Loucy (cell line): ENCODE measurements around the gene ARHGAP26.

Source experiments
- H2AFZ ChIP-seq: fragments of 200-600 bp; sonication (generic); 2 replicates; pipeline ENCODE4 v1.6.0; 2016; ENCODE audit warnings: antibody characterized with exemption, mild to moderate bottlenecking, low read length, moderate library complexity
- H3F3A ChIP-seq: fragments of 200-600 bp; 2 replicates; pipeline ENCODE4 v1.6.0; 2016; ENCODE audit warnings: antibody characterized with exemption, low read depth, mild to moderate bottlenecking
- H3K27me3 ChIP-seq: fragments of 200-600 bp; sonication (generic); 2 replicates; pipeline ENCODE4 v1.6.1; 2014; ENCODE audit warnings: low read length, mild to moderate bottlenecking; ENCODE audit not compliant: insufficient read depth, poor library complexity, severe bottlenecking
- H3K36me3 ChIP-seq: fragments of 200-600 bp; sonication (generic); 2 replicates; pipeline ENCODE4 v1.6.1; 2016; ENCODE audit warnings: low read length; ENCODE audit not compliant: insufficient read depth
- H3K4me1 ChIP-seq: fragments of 200-600 bp; sonication (generic); 2 replicates; pipeline ENCODE4 v1.5.1; 2014; ENCODE audit warnings: low read length, mild to moderate bottlenecking; ENCODE audit not compliant: insufficient read depth, poor library complexity, severe bottlenecking
- H3K4me2 ChIP-seq: fragments of 200-600 bp; sonication (generic); 2 replicates; pipeline ENCODE4 v1.6.0; 2014; ENCODE audit warnings: antibody characterized with exemption, low read length, low read depth, mild to moderate bottlenecking; ENCODE audit not compliant: poor library complexity, severe bottlenecking
- H3K4me3 ChIP-seq: fragments of 200-600 bp; sonication (generic); 2 replicates; pipeline ENCODE4 v1.5.1; 2014; ENCODE audit warnings: low read length, mild to moderate bottlenecking, mixed read lengths; ENCODE audit not compliant: poor library complexity, severe bottlenecking
- H3K79me2 ChIP-seq: fragments of 200-600 bp; sonication (generic); 2 replicates; pipeline ENCODE4 v1.6.1; 2014; ENCODE audit warnings: low read length; ENCODE audit not compliant: insufficient read depth
- H3K9ac ChIP-seq: fragments of 200-600 bp; sonication (generic); 2 replicates; pipeline ENCODE4 v1.6.0; 2014; ENCODE audit warnings: mild to moderate bottlenecking, low read depth, low read length, moderate library complexity; ENCODE audit not compliant: poor library complexity, severe bottlenecking
- H3K9me2 ChIP-seq: fragments of 200-600 bp; sonication (generic); replicated peaks from 2 replicates; pipeline ENCODE4 v1.6.1; 2016; ENCODE audit warnings: low read depth, low read length, mixed read lengths
- H3K9me3 ChIP-seq: fragments of 200-600 bp; sonication (generic); 2 replicates; pipeline ENCODE4 v1.6.1; 2014; ENCODE audit warnings: mild to moderate bottlenecking, antibody characterized with exemption, low read length, low read depth; ENCODE audit not compliant: insufficient read depth
- H4K20me1 ChIP-seq: fragments of 200-600 bp; sonication (generic); 2 replicates; pipeline ENCODE4 v1.6.0; 2014; ENCODE audit warnings: antibody characterized with exemption, low read length, mild to moderate bottlenecking; ENCODE audit not compliant: insufficient read depth, poor library complexity, severe bottlenecking
- EZH2phosphoT487 ChIP-seq: fragments of 200-600 bp; IDR thresholded peaks from 2 replicates; pipeline ENCODE4 v1.6.1; 2018; ENCODE audit warnings: antibody characterized with exemption, mild to moderate bottlenecking, moderate library complexity, borderline replicate concordance
- TF ChIP-seq, protein P1 (sequence below): fragments of 200-600 bp; sonication (generic); conservative IDR thresholded peaks from 2 replicates; pipeline ENCODE4 v1.5.1; 2014; ENCODE audit warnings: mild to moderate bottlenecking, antibody characterized with exemption, low read length

Gene ARHGAP26

GRCh38 chr5:143047091-143047490, 276.9 kb downstream of the ARHGAP26 start:
- no peaks in the 10 kb centered on the region for H3K27me3 ChIP-seq

GRCh38 chr5:143050183-143050582, 280.0 kb downstream of the ARHGAP26 start:
- no peak for TF ChIP-seq EZH2phosphoT487
- TF ChIP-seq, protein P1, sequence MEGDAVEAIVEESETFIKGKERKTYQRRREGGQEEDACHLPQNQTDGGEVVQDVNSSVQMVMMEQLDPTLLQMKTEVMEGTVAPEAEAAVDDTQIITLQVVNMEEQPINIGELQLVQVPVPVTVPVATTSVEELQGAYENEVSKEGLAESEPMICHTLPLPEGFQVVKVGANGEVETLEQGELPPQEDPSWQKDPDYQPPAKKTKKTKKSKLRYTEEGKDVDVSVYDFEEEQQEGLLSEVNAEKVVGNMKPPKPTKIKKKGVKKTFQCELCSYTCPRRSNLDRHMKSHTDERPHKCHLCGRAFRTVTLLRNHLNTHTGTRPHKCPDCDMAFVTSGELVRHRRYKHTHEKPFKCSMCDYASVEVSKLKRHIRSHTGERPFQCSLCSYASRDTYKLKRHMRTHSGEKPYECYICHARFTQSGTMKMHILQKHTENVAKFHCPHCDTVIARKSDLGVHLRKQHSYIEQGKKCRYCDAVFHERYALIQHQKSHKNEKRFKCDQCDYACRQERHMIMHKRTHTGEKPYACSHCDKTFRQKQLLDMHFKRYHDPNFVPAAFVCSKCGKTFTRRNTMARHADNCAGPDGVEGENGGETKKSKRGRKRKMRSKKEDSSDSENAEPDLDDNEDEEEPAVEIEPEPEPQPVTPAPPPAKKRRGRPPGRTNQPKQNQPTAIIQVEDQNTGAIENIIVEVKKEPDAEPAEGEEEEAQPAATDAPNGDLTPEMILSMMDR = no peak
- Histone ChIP-seq H3K9me3 (no peaks in the 10 kb centered on the region), H3K4me3 (no peak overlapping the region), H3K36me3 (no peaks in the 10 kb centered on the region), H2AFZ (no peak overlapping the region), H3K9ac (no peak overlapping the region), H3F3A (no peaks in the 10 kb centered on the region), H4K20me1 (no peaks in the 10 kb centered on the region), H3K9me2 (no peaks in the 10 kb centered on the region), H3K79me2 (no peaks in the 10 kb centered on the region), H3K27me3 (no peaks in the 10 kb centered on the region), H3K4me2 (no peak overlapping the region), H3K4me1 (peaks cover 6% of the 10 kb centered on the region)

More at GRCh38 chr5:143047091-143047490, 276.9 kb downstream of the ARHGAP26 start:
- Histone ChIP-seq H4K20me1 (no peaks in the 10 kb centered on the region), H3K9me3 (no peaks in the 10 kb centered on the region), H3K9me2 (no peaks in the 10 kb centered on the region), H3K4me3 (no peak overlapping the region), H3K36me3 (peaks cover 4% of the 10 kb centered on the region), H3K79me2 (no peaks in the 10 kb centered on the region), H3K4me1 (peaks cover 6% of the 10 kb centered on the region), H2AFZ (no peak overlapping the region), H3K9ac (no peak overlapping the region), H3F3A (no peaks in the 10 kb centered on the region), H3K4me2 (no peak overlapping the region)
- no peak for TF ChIP-seq EZH2phosphoT487
- TF ChIP-seq, protein P1 = no peak

DNA sequence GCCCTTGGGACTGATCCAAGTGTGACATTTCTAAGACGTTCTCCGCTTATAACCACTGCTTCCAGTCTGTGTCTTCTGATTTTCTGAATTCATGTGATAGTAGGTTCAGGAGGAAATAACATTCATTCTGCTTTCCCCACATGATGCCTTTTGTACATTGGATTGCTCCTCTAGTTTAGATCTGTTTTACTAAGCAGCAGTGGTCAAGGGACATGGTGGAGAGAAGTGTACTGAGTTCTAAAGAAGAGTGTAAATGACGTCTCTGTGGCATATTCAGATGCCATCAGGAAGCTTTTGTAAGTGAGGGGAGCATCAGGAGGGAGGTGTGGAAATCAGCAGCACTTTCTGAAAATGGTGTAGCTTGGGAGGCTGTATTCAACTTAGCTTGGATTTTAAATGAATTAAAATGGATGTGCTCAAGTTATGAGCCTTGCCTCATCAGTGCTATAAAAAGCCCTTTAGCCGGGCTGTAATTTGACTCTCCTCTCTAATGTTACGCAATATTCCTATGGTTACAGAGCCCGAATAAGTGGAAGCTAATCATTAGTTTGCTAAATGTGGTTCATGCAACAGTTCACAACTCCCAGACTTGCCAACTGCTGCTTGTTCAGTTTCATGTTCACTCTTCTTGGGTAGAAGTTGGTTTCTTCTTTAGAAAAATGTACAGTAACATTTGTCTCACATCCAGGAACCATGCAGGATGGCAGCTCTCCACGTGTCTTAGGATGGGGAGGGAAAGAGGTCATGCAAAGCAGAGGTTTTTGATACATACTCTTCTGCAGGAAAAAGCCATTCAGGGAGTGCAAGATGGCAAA, 281.3 kb downstream of the ARHGAP26 start:
- Histone ChIP-seq H3K4me2 (no peak overlapping the region), H3K4me1 (peaks cover 6% of the 10 kb centered on the region), H3K79me2 (no peaks in the 10 kb centered on the region), H3K27me3 (no peaks in the 10 kb centered on the region), H3K4me3 (no peak overlapping the region), H3K9me3 (no peaks in the 10 kb centered on the region), H3F3A (no peaks in the 10 kb centered on the region), H2AFZ (no peak overlapping the region), H3K9me2 (no peaks in the 10 kb centered on the region), H3K36me3 (no peaks in the 10 kb centered on the region), H4K20me1 (no peaks in the 10 kb centered on the region), H3K9ac (no peak overlapping the region)
- TF ChIP-seq, protein P1 = no peak
